Measurements from ENCODE around the gene RELB. TPM values are rescaled to one million over a fixed set of nuclear protein-coding genes. Genes with fewer than 3 reads are reported as not detected.

The RELB gene
- total and polyA plus RNA-seq, 2 donors (not counting 1 experiment from before 2014, with no cell fraction given): 2.3 to 11.7 TPM

- H3K36me3 ChIP-seq (ENCODE audit: control insufficient read depth, insufficient read depth, low read length): no peaks in the 10 kb centered on the region
- H3K9ac ChIP-seq (ENCODE audit: insufficient read depth, low read length): no peak overlapping the region
- H2AFZ ChIP-seq (ENCODE audit: low read length): no peak overlapping the region
- no peak overlapping the region for H3K27ac ChIP-seq (ENCODE audit: insufficient read depth, low read length)
- H3K9me3 ChIP-seq (ENCODE audit: control insufficient read depth, insufficient read depth, low read depth, low read length): no peaks in the 10 kb centered on the region
- H3K4me2 ChIP-seq (ENCODE audit: extremely low read depth, insufficient read depth, low read length): no peak overlapping the region
- no peak overlapping the region for H3K4me3 ChIP-seq (replicated peaks in 1 of 4; ENCODE audit: control extremely low read depth in 1 of 4, insufficient read depth in 1 of 4, low read depth in 3 of 4, low read length in 4 of 4)
- no peaks in the 10 kb centered on the region for H3K27me3 ChIP-seq (ENCODE audit: control insufficient read depth, insufficient read depth, low read length)
- TF ChIP-seq CTCF (conservative IDR thresholded peaks at IDR 0.05 in 1 of 2, IDR thresholded peaks at IDR 0.05 in 1 of 2; ENCODE audit: low read depth in 1 of 2, low read length in 2 of 2) (no peak), EZH2 (IDR thresholded peaks at IDR 0.05; ENCODE audit: low read length, missing control alignments) (no peak)
- DNase-seq (ENCODE audit: low read depth in 2 of 2): no peak
- no peaks in the 10 kb centered on the region for H3K79me2 ChIP-seq (ENCODE audit: control insufficient read depth, insufficient read depth, low read length)
- no peaks in the 10 kb centered on the region for H4K20me1 ChIP-seq (ENCODE audit: control insufficient read depth, extremely low read depth, insufficient read depth, low read length)
- no peaks in the 10 kb centered on the region for H3K4me1 ChIP-seq (ENCODE audit: control insufficient read depth, extremely low read depth, insufficient read depth, low read length)
Observed at GRCh38 chr19:45019187-45019586, 17.9 kb downstream of the RELB start.

GRCh38 chr19:45020071-45020470, 18.8 kb downstream of the RELB start:
- Histone ChIP-seq H3K9ac (ENCODE audit: insufficient read depth, low read length) (no peak overlapping the region), H3K27me3 (ENCODE audit: control insufficient read depth, insufficient read depth, low read length) (no peaks in the 10 kb centered on the region), H3K4me2 (ENCODE audit: extremely low read depth, insufficient read depth, low read length) (no peak overlapping the region), H3K36me3 (ENCODE audit: control insufficient read depth, insufficient read depth, low read length) (no peaks in the 10 kb centered on the region), H4K20me1 (ENCODE audit: control insufficient read depth, extremely low read depth, insufficient read depth, low read length) (no peaks in the 10 kb centered on the region), H3K79me2 (ENCODE audit: control insufficient read depth, insufficient read depth, low read length) (no peaks in the 10 kb centered on the region), H3K4me3 (replicated peaks in 1 of 4; ENCODE audit: control extremely low read depth in 1 of 4, insufficient read depth in 1 of 4, low read depth in 3 of 4, low read length in 4 of 4) (no peak overlapping the region), H3K4me1 (ENCODE audit: control insufficient read depth, extremely low read depth, insufficient read depth, low read length) (no peaks in the 10 kb centered on the region), H2AFZ (ENCODE audit: low read length) (no peak overlapping the region), H3K27ac (ENCODE audit: insufficient read depth, low read length) (no peak overlapping the region), H3K9me3 (ENCODE audit: control insufficient read depth, insufficient read depth, low read depth, low read length) (no peaks in the 10 kb centered on the region)
- DNase-seq (ENCODE audit: low read depth in 2 of 2): no peak
- TF ChIP-seq CTCF (conservative IDR thresholded peaks at IDR 0.05 in 1 of 2, IDR thresholded peaks at IDR 0.05 in 1 of 2; ENCODE audit: low read depth in 1 of 2, low read length in 2 of 2): no peak
- TF ChIP-seq EZH2 (IDR thresholded peaks at IDR 0.05; ENCODE audit: low read length, missing control alignments): no peak

- Histone ChIP-seq H3K9ac (ENCODE audit: insufficient read depth, low read length) (no peak overlapping the region), H3K27ac (ENCODE audit: insufficient read depth, low read length) (no peak overlapping the region), H3K9me3 (ENCODE audit: control insufficient read depth, insufficient read depth, low read depth, low read length) (no peaks in the 10 kb centered on the region), H3K36me3 (ENCODE audit: control insufficient read depth, insufficient read depth, low read length) (no peaks in the 10 kb centered on the region), H2AFZ (ENCODE audit: low read length) (no peak overlapping the region), H3K4me3 (replicated peaks in 1 of 4; ENCODE audit: control extremely low read depth in 1 of 4, insufficient read depth in 1 of 4, low read depth in 3 of 4, low read length in 4 of 4) (no peak overlapping the region), H3K4me2 (ENCODE audit: extremely low read depth, insufficient read depth, low read length) (no peak overlapping the region), H4K20me1 (ENCODE audit: control insufficient read depth, extremely low read depth, insufficient read depth, low read length) (no peaks in the 10 kb centered on the region), H3K4me1 (ENCODE audit: control insufficient read depth, extremely low read depth, insufficient read depth, low read length) (no peaks in the 10 kb centered on the region), H3K79me2 (ENCODE audit: control insufficient read depth, insufficient read depth, low read length) (no peaks in the 10 kb centered on the region), H3K27me3 (ENCODE audit: control insufficient read depth, insufficient read depth, low read length) (no peaks in the 10 kb centered on the region)
- TF ChIP-seq CTCF (conservative IDR thresholded peaks at IDR 0.05 in 1 of 2, IDR thresholded peaks at IDR 0.05 in 1 of 2; ENCODE audit: low read depth in 1 of 2, low read length in 2 of 2) (no peak), EZH2 (IDR thresholded peaks at IDR 0.05; ENCODE audit: low read length, missing control alignments) (no peak)
- no peak for DNase-seq (ENCODE audit: low read depth in 2 of 2)
Observed at GRCh38 chr19:45021971-45022370, 20.7 kb downstream of the RELB start.
